SK-N-MC (cell line): ENCODE results near the gene OSM.

Source experiments
- EZH2 ChIP-seq: fragments of 200-600 bp; sonication (generic); IDR thresholded peaks from one replicate; pipeline ENCODE4 v1.6.1; 2017; ENCODE audit warnings: antibody characterized with exemption
- POLR2AphosphoS5 ChIP-seq: IDR thresholded peaks from 2 replicates; pipeline ENCODE4 v1.6.1; 2012; ENCODE audit warnings: mild to moderate bottlenecking, low read depth, low read length, borderline replicate concordance

DNA sequence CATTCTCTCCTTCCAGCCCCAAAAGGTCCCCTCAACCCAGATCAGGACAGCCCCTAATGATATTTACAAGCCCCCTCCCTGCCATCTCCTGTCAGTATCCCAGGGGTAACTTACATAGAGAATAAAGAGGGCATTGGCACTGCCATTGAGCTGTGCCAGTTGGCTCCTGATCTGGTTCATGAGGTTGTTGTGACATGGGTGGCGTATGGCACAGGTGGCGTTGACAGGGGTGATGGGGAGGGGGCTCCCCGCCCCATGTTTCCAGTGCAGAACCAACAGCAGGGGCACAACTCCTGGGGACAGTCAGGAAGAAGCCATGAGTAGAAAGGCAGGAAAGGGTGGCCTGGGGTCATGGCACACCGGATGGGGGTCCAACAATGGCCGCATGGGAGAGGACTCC lies 22.0 kb downstream of the OSM start:
- TF ChIP-seq EZH2, result no peak
- no peak for TF ChIP-seq POLR2AphosphoS5
